IMR-90 (cell line): ENCODE measurements around the gene TIMM44. TPM values are rescaled to one million over a fixed set of nuclear protein-coding genes. Genes with fewer than 3 reads are reported as not detected.

Experiments used
- ATAC-seq: fragments of 200-7000 bp; cut with Tn5 transposase; 2 replicates; pipeline ENCODE4 v1.9.1; 2020; ENCODE audit warnings: low read depth, mild to moderate bottlenecking, moderate library complexity
- BruUV-seq: library from RNA; stranded (reverse); fragments of 400-500 nt; replicated peaks from 2 replicates; lab custom pipeline; 2021; lab: Mats Ljungman, UMichigan
- CTCF ChIA-PET: fragments of 300-600 bp; formaldehyde crosslinking; extraction: SDS; loops from one replicate; lab custom pipeline; 2021; ENCODE audit warnings: antibody characterized with exemption; lab: Yijun Ruan, JAX
- POLR2A ChIA-PET: fragments of 300-600 bp; sonication (Branson Sonifier 250); formaldehyde crosslinking; loops from one replicate; lab custom pipeline; 2022; ENCODE audit warnings: antibody characterized with exemption; ENCODE audit not compliant: unreplicated experiment; lab: Charles Lee
- DNase-seq: peaks from one replicate; pipeline ENCODE4 v3.0.0; 2013
- H2AFZ ChIP-seq: replicated peaks from 2 replicates; pipeline ENCODE3; 2013; ENCODE audit warnings: low read length, mild to moderate bottlenecking; ENCODE audit not compliant: poor library complexity
- H2AK5ac ChIP-seq: 2 replicates; pipeline ENCODE4 v1.6.1; 2013; ENCODE audit warnings: low read depth, low read length, inconsistent platforms
- H2AK9ac ChIP-seq: replicated peaks from 2 replicates; pipeline ENCODE3; 2013; ENCODE audit warnings: mild to moderate bottlenecking, low read depth, low read length, moderate library complexity; ENCODE audit not compliant: poor library complexity
- H2BK120ac ChIP-seq: 2 replicates; pipeline ENCODE4 v1.6.1; 2013; ENCODE audit warnings: low read depth, low read length, inconsistent platforms
- H2BK15ac ChIP-seq: 3 replicates; pipeline ENCODE4 v1.6.1; 2013; ENCODE audit warnings: low read depth, low read length, inconsistent platforms
- H2BK20ac ChIP-seq: 2 replicates; pipeline ENCODE4 v1.6.1; 2013; ENCODE audit warnings: low read depth, mild to moderate bottlenecking, inconsistent platforms, low read length, moderate library complexity
- H2BK5ac ChIP-seq: 2 replicates; pipeline ENCODE4 v1.6.1; 2013; ENCODE audit warnings: mild to moderate bottlenecking, low read depth, low read length, inconsistent platforms; ENCODE audit not compliant: poor library complexity, severe bottlenecking
- H3K14ac ChIP-seq: replicated peaks from 2 replicates; pipeline ENCODE4 v1.6.1; 2013; ENCODE audit warnings: low read depth, low read length, inconsistent platforms
- H3K18ac ChIP-seq: 2 replicates; pipeline ENCODE4 v1.6.1; 2013; ENCODE audit warnings: low read depth, low read length, control low read depth
- H3K23ac ChIP-seq: 2 replicates; pipeline ENCODE4 v1.6.1; 2013; ENCODE audit warnings: low read depth, low read length, inconsistent platforms
- H3K27ac ChIP-seq: 2 replicates; pipeline ENCODE4 v1.5.1; 2013; ENCODE audit warnings: mild to moderate bottlenecking, control low read depth, low read length; ENCODE audit not compliant: insufficient read depth
- H3K27me3 ChIP-seq: 2 replicates; pipeline ENCODE4 v1.6.1; 2013; ENCODE audit warnings: low read length; ENCODE audit not compliant: control insufficient read depth, insufficient read depth
- H3K36me3 ChIP-seq: 2 replicates; pipeline ENCODE4 v1.6.1; 2013; ENCODE audit warnings: low read length, mixed read lengths; ENCODE audit not compliant: control insufficient read depth, insufficient read depth
- H3K4ac ChIP-seq: 2 replicates; pipeline ENCODE4 v1.6.1; 2013; ENCODE audit warnings: low read depth, low read length, inconsistent platforms
- H3K4me1 ChIP-seq: 2 replicates; pipeline ENCODE4 v1.6.1; 2013; ENCODE audit warnings: low read length, mixed read lengths; ENCODE audit not compliant: control insufficient read depth, insufficient read depth
- H3K4me2 ChIP-seq: 2 replicates; pipeline ENCODE4 v1.6.1; 2013; ENCODE audit warnings: low read depth, mild to moderate bottlenecking, control low read depth, low read length, moderate library complexity
- H3K4me3 ChIP-seq: 2 replicates; pipeline ENCODE4 v1.5.1; 2013; ENCODE audit warnings: low read depth, mild to moderate bottlenecking, control low read depth, low read length, moderate library complexity; ENCODE audit not compliant: insufficient read depth
- H3K56ac ChIP-seq: 2 replicates; pipeline ENCODE4 v1.6.1; 2013; ENCODE audit warnings: low read length, inconsistent platforms; ENCODE audit not compliant: insufficient read depth; ENCODE audit errors: extremely low read depth
- H3K79me1 ChIP-seq, 2 experiments: 2 replicates each; pipeline ENCODE4 v1.6.1; 2013; ENCODE audit warnings: low read length in 2 of 2, inconsistent platforms in 1 of 2, low read depth in 1 of 2
- H3K9ac ChIP-seq: 2 replicates; pipeline ENCODE4 v1.6.1; 2013; ENCODE audit warnings: low read depth, low read length, control low read depth
- H3K9me1 ChIP-seq: 2 replicates; pipeline ENCODE4 v1.6.1; 2013; ENCODE audit warnings: low read length, inconsistent platforms; ENCODE audit not compliant: insufficient read depth
- H3K9me3 ChIP-seq: 2 replicates; pipeline ENCODE4 v1.6.1; 2013; ENCODE audit warnings: low read length; ENCODE audit not compliant: control insufficient read depth, insufficient read depth
- H4K20me1 ChIP-seq: 2 replicates; pipeline ENCODE4 v1.6.1; 2013; ENCODE audit warnings: low read length, inconsistent platforms; ENCODE audit not compliant: insufficient read depth
- H4K5ac ChIP-seq: 2 replicates; pipeline ENCODE4 v1.6.1; 2013; ENCODE audit warnings: mild to moderate bottlenecking, low read depth, low read length, control low read depth
- H4K8ac ChIP-seq, 2 experiments: 2 replicates each; pipeline ENCODE4 v1.6.1; 2013; ENCODE audit warnings: low read depth in 2 of 2, low read length in 2 of 2, control low read depth in 1 of 2, inconsistent platforms in 1 of 2
- H4K91ac ChIP-seq: 2 replicates; pipeline ENCODE4 v1.6.1; 2013; ENCODE audit warnings: low read depth, low read length, inconsistent platforms; ENCODE audit not compliant: insufficient read depth
- BHLHE40 ChIP-seq: fragments of 150-350 bp; IDR thresholded peaks from 2 replicates; pipeline ENCODE4 v1.6.1; 2016; ENCODE audit warnings: mild to moderate bottlenecking, low read depth, low read length
- CEBPB ChIP-seq: IDR thresholded peaks from 2 replicates; pipeline ENCODE4 v1.6.1; 2012; ENCODE audit warnings: low read depth, low read length, improper control_type of control experiment
- CHD1 ChIP-seq: IDR thresholded peaks from 2 replicates; pipeline ENCODE4 v1.6.1; 2012; ENCODE audit warnings: low read depth, low read length, improper control_type of control experiment
- FOS ChIP-seq: fragments of 150-350 bp; IDR thresholded peaks from 2 replicates; pipeline ENCODE4 v1.6.1; 2016; ENCODE audit warnings: low read depth, low read length
- MAFK ChIP-seq: IDR thresholded peaks from 2 replicates; pipeline ENCODE4 v1.6.1; 2012; ENCODE audit warnings: low read depth, low read length, improper control_type of control experiment
- MAZ ChIP-seq: IDR thresholded peaks from 2 replicates; pipeline ENCODE4 v1.6.1; 2012; ENCODE audit warnings: low read depth, mild to moderate bottlenecking, low read length, improper control_type of control experiment, moderate library complexity, borderline replicate concordance
- MXI1 ChIP-seq: IDR thresholded peaks from 2 replicates; pipeline ENCODE4 v1.6.1; 2012; ENCODE audit warnings: low read depth, mild to moderate bottlenecking, low read length, moderate library complexity, borderline replicate concordance
- NFE2L2 ChIP-seq: fragments of 150-350 bp; IDR thresholded peaks from 2 replicates; pipeline ENCODE4 v1.6.1; 2016; ENCODE audit warnings: low read depth, mild to moderate bottlenecking, low read length
- POLR2A ChIP-seq: IDR thresholded peaks from 2 replicates; pipeline ENCODE4 v1.6.1; 2012; ENCODE audit warnings: mild to moderate bottlenecking, low read depth, low read length
- RAD21 ChIP-seq: IDR thresholded peaks from 2 replicates; pipeline ENCODE4 v1.6.1; 2012; ENCODE audit warnings: low read length, improper control_type of control experiment
- RCOR1 ChIP-seq: IDR thresholded peaks from 2 replicates; pipeline ENCODE4 v1.6.1; 2012; ENCODE audit warnings: mild to moderate bottlenecking, low read length, improper control_type of control experiment; ENCODE audit not compliant: insufficient replicate concordance
- RFX5 ChIP-seq: IDR thresholded peaks from 2 replicates; pipeline ENCODE4 v1.8.0; 2012; ENCODE audit warnings: low read depth, mild to moderate bottlenecking, low read length, moderate library complexity
- SMC3 ChIP-seq: fragments of 150-350 bp; IDR thresholded peaks from 2 replicates; pipeline ENCODE4 v1.6.1; 2016; ENCODE audit warnings: low read depth, mild to moderate bottlenecking, antibody characterized with exemption, low read length, moderate library complexity
- WGBS, 2 experiments: methylation state at CpG; one replicate each; pipeline versions ENCODE4 v1.1.5 to v1.1.7; 2013; ENCODE audit warnings: missing lambda C conversion rate in 2 of 2; ENCODE audit not compliant: insufficient read length in 1 of 2; ENCODE audit errors: extremely low coverage in 2 of 2; 5-methylcytosine and 5-hydroxymethylcytosine counted together
- dilution Hi-C: fragments of 300-500 bp; cut with HindIII; formaldehyde crosslinking; loops from one replicate; pipeline ENCODE4 v1.14.3; 2018; ENCODE audit warnings: low sequenced_read_pairs; ENCODE audit not compliant: unreplicated experiment
- in situ Hi-C: fragments of 300-500 bp; cut with MboI; formaldehyde crosslinking; loops from 3 replicates; pipeline ENCODE4 v1.14.3; 2019; ENCODE audit warnings: low sequenced_read_pairs, inconsistent platforms, mixed read lengths
- intact Hi-C: fragments of 100-400 bp; cut with micrococcal nuclease; formaldehyde crosslinking; loops from 2 replicates; pipeline ENCODE4 v1.10.0; 2022
- polyA plus RNA-seq, 3 experiments: library from polyadenylated mRNA; depleted of rRNA; stranded (reverse); fragments of >200 nt; gene quantifications; 2 replicates each; pipeline ENCODE4 v1.2.3, GENCODE V29; 2012; ENCODE audit warnings: low replicate concordance in 1 of 3
- total RNA-seq: library from RNA; depleted of rRNA; stranded (reverse); fragments of >200 nt; gene quantifications from 2 replicates; pipeline ENCODE4 v1.2.3, GENCODE V29; 2012
- TF ChIP-seq, protein P1 (sequence below): fragments of 150-350 bp; IDR thresholded peaks from 2 replicates; pipeline ENCODE4 v1.6.1; 2016; ENCODE audit warnings: low read depth, mild to moderate bottlenecking, low read length, moderate library complexity, borderline replicate concordance
- TF ChIP-seq, protein P2 (sequence below): fragments of 150-350 bp; IDR thresholded peaks from 2 replicates; pipeline ENCODE4 v1.6.1; 2017; ENCODE audit warnings: mild to moderate bottlenecking, antibody characterized with exemption, low read length, low read depth
- TF ChIP-seq, protein P3 (sequence below): conservative IDR thresholded peaks from 2 replicates; pipeline ENCODE4 v1.5.1; 2012; ENCODE audit warnings: mild to moderate bottlenecking, low read depth, low read length, improper control_type of control experiment

Gene TIMM44
- total and polyA plus RNA-seq, 2 of the 4 experiments (the other 2 are of a cell fraction) = 37.6 to 52.3 TPM

DNA sequence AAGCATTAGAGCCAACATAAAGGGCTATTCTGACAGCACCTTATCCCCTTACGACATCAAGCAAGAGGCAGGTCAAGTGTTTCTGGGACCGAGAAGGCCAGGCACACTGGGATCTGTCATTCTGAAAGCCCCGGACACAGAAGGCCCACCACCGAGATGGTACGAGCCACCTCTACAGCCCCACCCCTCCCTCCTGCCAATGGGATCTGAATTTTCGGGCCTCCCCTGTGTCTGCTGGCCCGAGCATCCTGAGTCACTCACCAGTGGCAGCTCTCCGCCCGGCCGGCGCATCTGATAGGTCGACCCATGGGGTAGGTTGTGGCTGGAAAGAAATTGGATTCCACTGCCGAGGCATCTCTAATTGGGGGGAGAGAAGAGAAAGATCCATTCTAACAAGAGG, 2.6 kb downstream of the TIMM44 start:
- CTCF ChIA-PET = no interaction called here
- TF ChIP-seq BHLHE40 (no peak), FOS (no peak), RCOR1 (no peak), MAFK (no peak), NFE2L2 (no peak), SMC3 (no peak), POLR2A (no peak), CEBPB (no peak), CHD1 (no peak), MAZ (no peak), RFX5 (no peak), RAD21 (no peak), MXI1 (no peak)
- TF ChIP-seq, protein P1, sequence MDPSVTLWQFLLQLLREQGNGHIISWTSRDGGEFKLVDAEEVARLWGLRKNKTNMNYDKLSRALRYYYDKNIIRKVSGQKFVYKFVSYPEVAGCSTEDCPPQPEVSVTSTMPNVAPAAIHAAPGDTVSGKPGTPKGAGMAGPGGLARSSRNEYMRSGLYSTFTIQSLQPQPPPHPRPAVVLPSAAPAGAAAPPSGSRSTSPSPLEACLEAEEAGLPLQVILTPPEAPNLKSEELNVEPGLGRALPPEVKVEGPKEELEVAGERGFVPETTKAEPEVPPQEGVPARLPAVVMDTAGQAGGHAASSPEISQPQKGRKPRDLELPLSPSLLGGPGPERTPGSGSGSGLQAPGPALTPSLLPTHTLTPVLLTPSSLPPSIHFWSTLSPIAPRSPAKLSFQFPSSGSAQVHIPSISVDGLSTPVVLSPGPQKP = no peak
- TF ChIP-seq, protein P2, sequence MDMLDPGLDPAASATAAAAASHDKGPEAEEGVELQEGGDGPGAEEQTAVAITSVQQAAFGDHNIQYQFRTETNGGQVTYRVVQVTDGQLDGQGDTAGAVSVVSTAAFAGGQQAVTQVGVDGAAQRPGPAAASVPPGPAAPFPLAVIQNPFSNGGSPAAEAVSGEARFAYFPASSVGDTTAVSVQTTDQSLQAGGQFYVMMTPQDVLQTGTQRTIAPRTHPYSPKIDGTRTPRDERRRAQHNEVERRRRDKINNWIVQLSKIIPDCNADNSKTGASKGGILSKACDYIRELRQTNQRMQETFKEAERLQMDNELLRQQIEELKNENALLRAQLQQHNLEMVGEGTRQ = no peak
- TF ChIP-seq, protein P3, sequence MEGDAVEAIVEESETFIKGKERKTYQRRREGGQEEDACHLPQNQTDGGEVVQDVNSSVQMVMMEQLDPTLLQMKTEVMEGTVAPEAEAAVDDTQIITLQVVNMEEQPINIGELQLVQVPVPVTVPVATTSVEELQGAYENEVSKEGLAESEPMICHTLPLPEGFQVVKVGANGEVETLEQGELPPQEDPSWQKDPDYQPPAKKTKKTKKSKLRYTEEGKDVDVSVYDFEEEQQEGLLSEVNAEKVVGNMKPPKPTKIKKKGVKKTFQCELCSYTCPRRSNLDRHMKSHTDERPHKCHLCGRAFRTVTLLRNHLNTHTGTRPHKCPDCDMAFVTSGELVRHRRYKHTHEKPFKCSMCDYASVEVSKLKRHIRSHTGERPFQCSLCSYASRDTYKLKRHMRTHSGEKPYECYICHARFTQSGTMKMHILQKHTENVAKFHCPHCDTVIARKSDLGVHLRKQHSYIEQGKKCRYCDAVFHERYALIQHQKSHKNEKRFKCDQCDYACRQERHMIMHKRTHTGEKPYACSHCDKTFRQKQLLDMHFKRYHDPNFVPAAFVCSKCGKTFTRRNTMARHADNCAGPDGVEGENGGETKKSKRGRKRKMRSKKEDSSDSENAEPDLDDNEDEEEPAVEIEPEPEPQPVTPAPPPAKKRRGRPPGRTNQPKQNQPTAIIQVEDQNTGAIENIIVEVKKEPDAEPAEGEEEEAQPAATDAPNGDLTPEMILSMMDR = no peak

More for the DNA sequence above, 2.6 kb downstream of the TIMM44 start:
- H4K8ac ChIP-seq = no peak overlapping the region
- H3K27me3 ChIP-seq = no peaks in the 10 kb centered on the region
- no peaks in the 10 kb centered on the region for H3K9me3 ChIP-seq
- no peak overlapping the region for H2BK15ac ChIP-seq
- H2BK120ac ChIP-seq = no peak overlapping the region
- in situ Hi-C loops = loop anchor here (5.0 kb wide), 1 partner anchor 311 kb away; no protein-coding TSS in a partner anchor
- no TSS peak for BruUV-seq
- DNase-seq = no peak
- no peak overlapping the region for H2BK5ac ChIP-seq
- H3K14ac ChIP-seq = no peak overlapping the region
- intact Hi-C loops = no loop called here
- no peak overlapping the region for H3K4me3 ChIP-seq
- WGBS, 2 experiments = 100% methylated on average over 1 of the region's 13 CpGs; no CpG with 5 or more reads in 1 of the 2 experiments
- H3K9ac ChIP-seq = no peak overlapping the region
- peaks cover 4% of the 10 kb centered on the region; the same call in 1 of the 2 replicates for H3K9me1 ChIP-seq
- no peak overlapping the region for H3K4me2 ChIP-seq
- H3K27ac ChIP-seq = no peak overlapping the region
- H4K20me1 ChIP-seq = no peaks in the 10 kb centered on the region
- H3K18ac ChIP-seq = no peak overlapping the region
- POLR2A ChIA-PET = no interaction called here
- H3K56ac ChIP-seq = no peak overlapping the region
- no peak overlapping the region for H4K5ac ChIP-seq
- ATAC-seq = no peak
- no peak overlapping the region for H4K91ac ChIP-seq
- no peak overlapping the region for H2AFZ ChIP-seq
- H3K4ac ChIP-seq = no peak overlapping the region
- H2AK9ac ChIP-seq = no peak overlapping the region
- H2BK20ac ChIP-seq = no peak overlapping the region
- H3K36me3 ChIP-seq = peaks cover 28% of the 10 kb centered on the region
- no peak overlapping the region for H3K23ac ChIP-seq
- peaks cover 11 to 47% of the 10 kb centered on the region in 2 experiments; a peak in 3 of 4 replicates for H3K79me1 ChIP-seq
- H3K4me1 ChIP-seq = no peaks in the 10 kb centered on the region
- H2AK5ac ChIP-seq = no peak overlapping the region
- dilution Hi-C loops = no loop called here
